Measurements from ENCODE around the gene TULP1.
A peak's percentile ranks its signal among the peaks of the same experiment; 100 is the strongest.

Gene TULP1

DNA sequence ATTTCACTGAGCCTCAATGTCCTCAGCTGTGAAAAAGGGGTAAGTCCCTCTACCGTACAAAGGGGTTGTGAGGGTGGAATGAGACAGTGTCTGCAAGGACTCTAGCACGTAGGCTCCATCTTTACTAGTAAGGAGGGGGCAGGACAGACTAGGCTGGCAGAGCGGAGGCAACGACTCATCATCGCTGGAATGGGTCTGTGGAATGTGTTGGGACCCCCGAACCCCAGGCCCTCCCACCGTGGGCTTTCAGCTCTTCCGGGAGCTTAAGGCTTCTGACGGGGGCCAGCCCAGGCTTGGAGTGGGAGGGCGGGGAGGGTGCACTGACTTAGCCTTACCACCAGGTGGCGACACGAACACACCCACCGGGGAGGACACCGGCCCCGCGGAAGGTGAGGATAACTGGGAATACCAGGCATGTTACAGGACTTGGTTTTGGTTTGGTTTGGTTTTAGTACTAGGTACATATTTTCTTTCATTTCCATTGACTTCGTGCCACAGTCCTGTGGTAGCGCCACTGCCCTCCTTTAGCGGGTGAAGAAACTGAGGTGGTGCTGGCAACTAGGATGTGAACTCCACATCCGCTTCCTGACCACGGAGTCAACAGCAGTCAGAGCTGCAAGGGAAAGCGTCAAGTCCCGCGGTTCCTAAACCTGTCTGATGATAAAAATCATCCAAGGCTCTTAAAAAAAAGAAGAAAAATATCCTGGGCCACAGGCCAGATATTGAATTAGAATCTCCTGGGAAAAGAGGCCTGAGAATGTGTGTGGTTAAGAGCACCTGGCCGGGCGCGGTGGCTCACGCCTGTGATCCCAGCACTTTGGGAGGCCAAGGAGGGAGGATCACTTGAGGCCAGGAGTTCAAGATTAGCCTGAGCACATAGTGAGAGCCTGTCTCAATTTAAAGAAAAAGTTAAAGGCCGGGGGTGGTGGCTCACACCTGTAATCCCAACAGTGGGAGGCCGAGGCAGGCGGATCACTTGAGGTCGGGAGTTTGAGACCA, 10.3 kb upstream of the TULP1 start:
- no peaks in the 10 kb centered on the region for H3K4me1 ChIP-seq
- H3K4me3 ChIP-seq (ENCODE audit: low read depth, low read length), result no peak overlapping the region
- TF ChIP-seq, protein P1, sequence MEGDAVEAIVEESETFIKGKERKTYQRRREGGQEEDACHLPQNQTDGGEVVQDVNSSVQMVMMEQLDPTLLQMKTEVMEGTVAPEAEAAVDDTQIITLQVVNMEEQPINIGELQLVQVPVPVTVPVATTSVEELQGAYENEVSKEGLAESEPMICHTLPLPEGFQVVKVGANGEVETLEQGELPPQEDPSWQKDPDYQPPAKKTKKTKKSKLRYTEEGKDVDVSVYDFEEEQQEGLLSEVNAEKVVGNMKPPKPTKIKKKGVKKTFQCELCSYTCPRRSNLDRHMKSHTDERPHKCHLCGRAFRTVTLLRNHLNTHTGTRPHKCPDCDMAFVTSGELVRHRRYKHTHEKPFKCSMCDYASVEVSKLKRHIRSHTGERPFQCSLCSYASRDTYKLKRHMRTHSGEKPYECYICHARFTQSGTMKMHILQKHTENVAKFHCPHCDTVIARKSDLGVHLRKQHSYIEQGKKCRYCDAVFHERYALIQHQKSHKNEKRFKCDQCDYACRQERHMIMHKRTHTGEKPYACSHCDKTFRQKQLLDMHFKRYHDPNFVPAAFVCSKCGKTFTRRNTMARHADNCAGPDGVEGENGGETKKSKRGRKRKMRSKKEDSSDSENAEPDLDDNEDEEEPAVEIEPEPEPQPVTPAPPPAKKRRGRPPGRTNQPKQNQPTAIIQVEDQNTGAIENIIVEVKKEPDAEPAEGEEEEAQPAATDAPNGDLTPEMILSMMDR (IDR thresholded peaks at IDR 0.05), result peak; percentile 89
- H3K79me2 ChIP-seq, result no peaks in the 10 kb centered on the region
- no peaks in the 10 kb centered on the region for H3K36me3 ChIP-seq (ENCODE audit: control insufficient read depth, insufficient read depth, low read length)
- H3K4me2 ChIP-seq (ENCODE audit: low read length), result peak overlapping the region; percentile 32
- peak overlapping the region; percentile 72 for H2AFZ ChIP-seq
- no peaks in the 10 kb centered on the region for H3K27me3 ChIP-seq (ENCODE audit: control insufficient read depth, insufficient read depth, low read length)
- H3K9ac ChIP-seq, result no peak overlapping the region
- H3K9me3 ChIP-seq (ENCODE audit: control insufficient read depth, low read length), result no peaks in the 10 kb centered on the region
- H3K27ac ChIP-seq, result no peak overlapping the region

DNA sequence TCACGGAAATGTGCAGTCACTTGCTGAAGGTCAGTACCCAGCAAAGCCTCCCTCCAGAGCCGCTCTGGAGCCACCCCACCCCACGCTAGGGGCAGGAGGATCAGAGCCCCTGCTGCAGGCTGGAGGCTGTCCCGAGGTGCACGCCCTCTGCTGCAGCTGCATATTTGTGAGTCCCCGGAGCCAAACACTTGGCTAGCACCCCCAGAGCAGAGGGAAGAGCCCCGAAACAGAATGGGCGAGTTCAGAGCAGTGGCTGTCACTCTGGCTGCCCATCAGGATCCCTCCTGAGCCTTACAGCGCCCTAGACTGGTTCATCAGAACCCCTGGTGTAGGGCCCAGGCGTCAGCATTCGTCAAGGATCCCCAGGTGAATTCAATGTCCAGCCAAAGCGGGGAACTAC, 9.5 kb upstream of the TULP1 start:
- Histone ChIP-seq H2AFZ (no peak overlapping the region), H3K36me3 (ENCODE audit: control insufficient read depth, insufficient read depth, low read length) (no peaks in the 10 kb centered on the region), H3K79me2 (no peaks in the 10 kb centered on the region), H3K9ac (no peak overlapping the region), H3K27me3 (ENCODE audit: control insufficient read depth, insufficient read depth, low read length) (no peaks in the 10 kb centered on the region), H3K4me2 (ENCODE audit: low read length) (no peak overlapping the region), H3K4me1 (no peaks in the 10 kb centered on the region), H3K9me3 (ENCODE audit: control insufficient read depth, low read length) (no peaks in the 10 kb centered on the region), H3K27ac (no peak overlapping the region), H3K4me3 (ENCODE audit: low read depth, low read length) (no peak overlapping the region)
- TF ChIP-seq, protein P1 (IDR thresholded peaks at IDR 0.05), result no peak

DNA sequence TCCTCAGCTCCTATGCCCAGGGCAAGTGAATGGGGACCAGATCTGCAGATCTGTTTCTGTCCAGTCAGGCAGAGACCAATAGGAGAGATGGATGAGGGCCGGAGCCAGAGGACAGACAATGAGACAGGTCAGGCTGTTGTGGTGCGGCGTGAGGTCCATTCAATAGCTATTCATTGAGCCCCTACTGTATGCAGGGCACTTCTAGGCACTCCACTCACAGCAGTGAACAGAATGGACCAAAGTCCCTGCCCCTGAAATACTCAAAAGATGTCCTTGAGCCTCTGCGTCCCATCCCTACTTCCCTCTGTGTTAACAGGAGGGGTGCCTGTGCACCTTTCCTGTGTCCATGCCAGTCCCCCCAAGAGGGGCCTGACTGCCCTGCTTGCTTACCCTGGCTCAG, 8.5 kb upstream of the TULP1 start:
- Histone ChIP-seq H3K9ac (no peak overlapping the region), H2AFZ (no peak overlapping the region), H3K4me3 (ENCODE audit: low read depth, low read length) (no peak overlapping the region), H3K36me3 (ENCODE audit: control insufficient read depth, insufficient read depth, low read length) (no peaks in the 10 kb centered on the region), H3K79me2 (no peaks in the 10 kb centered on the region), H3K27me3 (ENCODE audit: control insufficient read depth, insufficient read depth, low read length) (no peaks in the 10 kb centered on the region), H3K9me3 (ENCODE audit: control insufficient read depth, low read length) (no peaks in the 10 kb centered on the region), H3K4me1 (no peaks in the 10 kb centered on the region), H3K27ac (no peak overlapping the region), H3K4me2 (ENCODE audit: low read length) (no peak overlapping the region)
- TF ChIP-seq, protein P1 (IDR thresholded peaks at IDR 0.05), result no peak

DNA sequence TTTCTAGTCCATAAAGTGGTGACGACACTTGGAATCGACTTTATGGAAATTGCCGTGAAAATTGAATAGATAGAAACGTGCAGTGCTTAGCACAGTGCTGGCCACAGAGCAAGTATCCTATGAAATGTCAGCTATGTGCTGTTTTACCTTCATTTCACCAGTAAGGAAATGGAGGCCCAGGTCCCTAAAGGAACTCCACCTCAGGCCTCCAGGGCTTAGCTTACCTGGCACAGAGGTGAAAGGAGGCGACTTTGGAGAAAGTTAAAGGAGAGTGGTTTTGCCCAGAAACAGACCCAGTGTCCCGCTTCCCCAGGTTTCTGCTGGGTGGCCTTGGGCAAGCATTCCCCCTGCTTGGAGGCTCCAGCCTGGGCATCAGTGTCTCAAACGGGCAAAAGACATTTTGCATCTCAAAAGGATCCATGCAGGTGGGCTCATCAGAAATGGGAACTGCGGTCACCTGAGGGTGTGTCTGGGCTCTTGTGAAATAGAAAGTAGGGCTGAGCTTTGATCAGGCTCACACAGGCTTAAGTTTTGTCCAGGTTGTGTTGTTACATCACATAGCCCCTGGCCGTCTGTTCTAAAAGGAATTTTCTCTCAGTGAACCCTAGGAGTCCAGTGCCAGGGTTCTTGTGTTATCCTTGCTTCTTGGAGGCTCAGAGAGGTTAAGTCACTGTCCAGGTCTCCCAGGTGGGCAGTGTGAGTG, 6.8 kb upstream of the TULP1 start:
- Histone ChIP-seq H3K9me3 (ENCODE audit: control insufficient read depth, low read length) (no peaks in the 10 kb centered on the region), H3K4me3 (ENCODE audit: low read depth, low read length) (no peak overlapping the region), H3K27ac (no peak overlapping the region), H3K9ac (no peak overlapping the region), H3K4me1 (no peaks in the 10 kb centered on the region), H3K79me2 (no peaks in the 10 kb centered on the region), H3K4me2 (ENCODE audit: low read length) (no peak overlapping the region), H3K36me3 (ENCODE audit: control insufficient read depth, insufficient read depth, low read length) (no peaks in the 10 kb centered on the region), H2AFZ (no peak overlapping the region), H3K27me3 (ENCODE audit: control insufficient read depth, insufficient read depth, low read length) (no peaks in the 10 kb centered on the region)
- TF ChIP-seq, protein P1 (IDR thresholded peaks at IDR 0.05), result no peak
